WTC11 (cell line): ENCODE data around the gene L3MBTL1. TPM values are rescaled to one million over a fixed set of nuclear protein-coding genes. Genes with fewer than 3 reads are reported as not detected.
"Not testable (repeated sequence)": the region's sequence is repeated elsewhere in the genome, so short reads cannot be mapped to it uniquely, and the experiment has no call there.

ENCODE experiments used
- ATAC-seq: fragments of 200-7000 bp; cut with Tn5 transposase; 2 replicates; pipeline ENCODE4 v1.10.0; 2021; ENCODE audit warnings: mild to moderate bottlenecking, moderate library complexity
- CTCF ChIA-PET: fragments of 300-600 bp; sonication (Branson Sonifier 250); formaldehyde crosslinking; loops from one replicate; lab custom pipeline; 2021; ENCODE audit warnings: antibody characterized with exemption; lab: Charles Lee
- POLR2A ChIA-PET: fragments of 350-600 bp; sonication (Branson Sonifier 250); formaldehyde crosslinking; loops from one replicate; lab custom pipeline; 2021; ENCODE audit warnings: antibody characterized with exemption; lab: Charles Lee
- DNase-seq: peaks from one replicate; pipeline ENCODE4 v3.0.0; 2021; ENCODE audit warnings: low spot score
- H3K27ac Mint-ChIP-seq: 2 replicates; pipeline ENCODE4 v1.8.0; 2021; ENCODE audit warnings: mixed read lengths
- H3K27me3 Mint-ChIP-seq: 2 replicates; pipeline ENCODE4 v1.8.0; 2021; ENCODE audit warnings: low read depth, mild to moderate bottlenecking, moderate library complexity, mixed read lengths
- H3K36me3 Mint-ChIP-seq: 2 replicates; pipeline ENCODE4 v1.8.0; 2021; ENCODE audit warnings: mixed read lengths
- H3K4me1 Mint-ChIP-seq: 2 replicates; pipeline ENCODE4 v1.8.0; 2022; ENCODE audit warnings: mixed read lengths
- H3K4me3 Mint-ChIP-seq: 2 replicates; pipeline ENCODE4 v1.8.0; 2021; ENCODE audit warnings: mild to moderate bottlenecking, moderate library complexity, mixed read lengths
- H3K9me3 Mint-ChIP-seq: 2 replicates; pipeline ENCODE4 v1.8.0; 2021; ENCODE audit warnings: mixed read lengths
- AFF4 ChIP-seq: sonication (generic); formaldehyde crosslinking; IDR thresholded peaks from 2 replicates; pipeline ENCODE4 v1.8.1; 2023; ENCODE audit warnings: mild to moderate bottlenecking, missing genetic modification reagents, borderline replicate concordance
- E2F1 ChIP-seq: sonication (generic); formaldehyde crosslinking; IDR thresholded peaks from 2 replicates; pipeline ENCODE4 v1.8.0; 2022; ENCODE audit warnings: mild to moderate bottlenecking, missing genetic modification reagents
- E2F4 ChIP-seq: sonication (generic); formaldehyde crosslinking; IDR thresholded peaks from 2 replicates; pipeline ENCODE4 v1.8.1; 2022; ENCODE audit warnings: low read depth, mild to moderate bottlenecking, moderate library complexity, missing genetic modification reagents, borderline replicate concordance
- EMX1 ChIP-seq: fragments of 250-450 bp; sonication (Bioruptor Pico); IDR thresholded peaks from 2 replicates; pipeline ENCODE4 v1.8.0; 2021; ENCODE audit warnings: mild to moderate bottlenecking
- ETV6 ChIP-seq: sonication (generic); formaldehyde crosslinking; IDR thresholded peaks from 2 replicates; pipeline ENCODE4 v1.8.1; 2022; ENCODE audit warnings: mild to moderate bottlenecking, missing genetic modification reagents
- GABPB1 ChIP-seq: sonication (generic); formaldehyde crosslinking; IDR thresholded peaks from 2 replicates; pipeline ENCODE4 v1.8.1; 2023; ENCODE audit warnings: mild to moderate bottlenecking, missing genetic modification reagents
- IRF2 ChIP-seq: sonication (generic); formaldehyde crosslinking; IDR thresholded peaks from 2 replicates; pipeline ENCODE4 v1.8.0; 2022; ENCODE audit warnings: low read depth, missing genetic modification reagents, borderline replicate concordance
- MYBL2 ChIP-seq: sonication (generic); formaldehyde crosslinking; IDR thresholded peaks from 2 replicates; pipeline ENCODE4 v1.8.1; 2023; ENCODE audit warnings: mild to moderate bottlenecking, moderate library complexity, missing genetic modification reagents
- NR1H2 ChIP-seq: sonication (generic); formaldehyde crosslinking; IDR thresholded peaks from 2 replicates; pipeline ENCODE4 v1.9.0; 2021; ENCODE audit warnings: mild to moderate bottlenecking, moderate library complexity, missing genetic modification reagents
- NR2C2 ChIP-seq: sonication (generic); formaldehyde crosslinking; IDR thresholded peaks from 2 replicates; pipeline ENCODE4 v1.8.0; 2022; ENCODE audit warnings: mild to moderate bottlenecking, missing genetic modification reagents
- NR3C1 ChIP-seq: sonication (generic); formaldehyde crosslinking; conservative IDR thresholded peaks from 2 replicates; pipeline ENCODE4 v1.8.1; 2023; ENCODE audit warnings: low read depth, mild to moderate bottlenecking, missing genetic modification reagents
- PRDM15 ChIP-seq: sonication (generic); formaldehyde crosslinking; IDR thresholded peaks from 2 replicates; pipeline ENCODE4 v1.8.0; 2022; ENCODE audit warnings: missing genetic modification reagents
- RORB ChIP-seq: fragments of 250-450 bp; sonication (Bioruptor Pico); IDR thresholded peaks from 2 replicates; pipeline ENCODE4 v1.9.0; 2021; ENCODE audit warnings: mild to moderate bottlenecking
- USF1 ChIP-seq: sonication (generic); formaldehyde crosslinking; IDR thresholded peaks from 2 replicates; pipeline ENCODE4 v1.8.0; 2022; ENCODE audit warnings: mild to moderate bottlenecking, missing genetic modification reagents
- ZNF121 ChIP-seq: sonication (generic); formaldehyde crosslinking; IDR thresholded peaks from 2 replicates; pipeline ENCODE4 v1.8.0; 2023; ENCODE audit warnings: missing genetic modification reagents
- total RNA-seq: library from RNA; stranded (reverse); gene quantifications from 3 replicates; pipeline ENCODE4 v1.2.3, GENCODE V29; 2021

Gene L3MBTL1
- total RNA-seq, 1 experiment from 2014 or later, result 28.3 TPM

- TF ChIP-seq PRDM15 (CRISPR knock-in tag) (no peak), AFF4 (CRISPR knock-in tag) (no peak), USF1 (no peak)
These were observed 79.1 kb downstream of the L3MBTL1 start (continued) for GRCh38 chr20:43586641-43587040.

GRCh38 chr20:43588526-43588925 lies 81.0 kb downstream of the L3MBTL1 start:
- POLR2A ChIA-PET, H3K27me3 Mint-ChIP-seq, H3K9me3 Mint-ChIP-seq, CTCF ChIA-PET, H3K27ac Mint-ChIP-seq, H3K4me3 Mint-ChIP-seq, H3K36me3 Mint-ChIP-seq, ATAC-seq, DNase-seq: not testable (repeated sequence)
- H3K4me1 Mint-ChIP-seq, result peaks cover 20% of the 10 kb centered on the region

GRCh38 chr20:43590036-43590391 lies 82.5 kb downstream of the L3MBTL1 start:
- POLR2A ChIA-PET, result no interaction called here
- peaks cover 8% of the 10 kb centered on the region for H3K36me3 Mint-ChIP-seq
- H3K4me1 Mint-ChIP-seq, result peaks cover 8% of the 10 kb centered on the region
- no peaks in the 10 kb centered on the region for H3K27me3 Mint-ChIP-seq
- peak; percentile 5; the same call in 1 of the 2 replicates for ATAC-seq
- TF ChIP-seq NR3C1 (no peak), USF1 (no peak), E2F1 (CRISPR knock-in tag) (no peak)
- CTCF ChIA-PET, result interaction anchor here (1.4 to 2.5 kb wide), 2 partner anchors 52 to 141 kb away, joined by 11 to 21 read pairs; no protein-coding TSS in a partner anchor
- peak overlapping the region; percentile 92 for H3K4me3 Mint-ChIP-seq
- H3K27ac Mint-ChIP-seq, result peak overlapping the region; percentile 97
- DNase-seq, result peak; percentile 19
- no peaks in the 10 kb centered on the region for H3K9me3 Mint-ChIP-seq

- POLR2A ChIA-PET, result interaction anchor here (1.0 to 1.2 kb wide), 2 partner anchors 77 to 132 kb away, joined by 4 read pairs; no protein-coding TSS in a partner anchor
- no peaks in the 10 kb centered on the region for H3K9me3 Mint-ChIP-seq
- DNase-seq (peak; percentile 92), ATAC-seq (peak; percentile 97)
- H3K36me3 Mint-ChIP-seq, result peaks cover 10% of the 10 kb centered on the region
- H3K4me3 Mint-ChIP-seq, result peak within 1 kb of the TSS; percentile 92
- H3K4me1 Mint-ChIP-seq, result peaks cover 8% of the 10 kb centered on the region
- CTCF ChIA-PET, result interaction anchor here (0.5 to 2.5 kb wide), 9 partner anchors 8 to 393 kb away, joined by 3 to 21 read pairs (median 6); no protein-coding TSS in a partner anchor
- peak within 1 kb of the TSS; percentile 97 for H3K27ac Mint-ChIP-seq
- H3K27me3 Mint-ChIP-seq, result no peaks in the 10 kb centered on the region
- TF ChIP-seq RORB (CRISPR knock-in tag) (no peak), ZNF121 (CRISPR knock-in tag) (peak; percentile 98), MYBL2 (CRISPR knock-in tag) (peak; percentile 78; the same call in 1 of the 2 replicates), E2F4 (CRISPR knock-in tag) (0 out of 2 replicates have a peak, but pooled peaks have one; percentile 50), NR1H2 (no peak), NR2C2 (no peak), EMX1 (no peak), IRF2 (CRISPR knock-in tag) (no peak), E2F1 (CRISPR knock-in tag) (no peak), ETV6 (CRISPR knock-in tag) (peak; percentile 68; the same call in 1 of the 2 replicates), GABPB1 (CRISPR knock-in tag) (no peak; the same call in none of the 2 replicates)
These were observed 83.2 kb downstream of the L3MBTL1 start, which contains the start of gene IFT52 for GRCh38 chr20:43590392-43591303. Gene IFT52 (plus strand): TSS chr20:43590937. CDS start chr20:43594699, 3,762 bp downstream.
